H9 (cell line): ENCODE measurements around the gene DAGLB. TPM values are rescaled to one million over a fixed set of nuclear protein-coding genes. Genes with fewer than 3 reads are reported as not detected.

Experiments
- DNase-seq: peaks from one replicate; pipeline ENCODE4 v3.0.0-alpha.2; 2017
- H2AFZ ChIP-seq: one replicate; pipeline ENCODE4 v1.6.1; 2013; ENCODE audit warnings: mild to moderate bottlenecking, low read length, control low read depth, moderate library complexity
- H2AK5ac ChIP-seq: 2 replicates; pipeline ENCODE4 v1.6.1; 2013; ENCODE audit warnings: low read length, control low read depth, mixed read lengths; ENCODE audit not compliant: insufficient read length
- H2BK120ac ChIP-seq: one replicate; pipeline ENCODE4 v1.6.1; 2013; ENCODE audit warnings: low read depth, mild to moderate bottlenecking, low read length, control low read depth, inconsistent platforms; ENCODE audit not compliant: poor library complexity, severe bottlenecking
- H2BK12ac ChIP-seq: 2 replicates; pipeline ENCODE4 v1.6.1; 2013; ENCODE audit warnings: low read length, control low read depth, mixed read lengths, low read depth; ENCODE audit not compliant: insufficient read length
- H2BK15ac ChIP-seq: 2 replicates; pipeline ENCODE4 v1.6.1; 2013; ENCODE audit warnings: low read depth, low read length, control low read depth
- H2BK20ac ChIP-seq: one replicate; pipeline ENCODE4 v1.6.1; 2013; ENCODE audit warnings: low read depth, mild to moderate bottlenecking, low read length, control low read depth, inconsistent platforms; ENCODE audit not compliant: poor library complexity, severe bottlenecking
- H2BK5ac ChIP-seq: 2 replicates; pipeline ENCODE4 v1.6.1; 2013; ENCODE audit warnings: low read length, control low read depth, mixed read lengths; ENCODE audit not compliant: insufficient read length
- H3K14ac ChIP-seq: 2 replicates; pipeline ENCODE4 v1.6.1; 2013; ENCODE audit warnings: low read length, control low read depth; ENCODE audit not compliant: insufficient read depth
- H3K18ac ChIP-seq: 2 replicates; pipeline ENCODE4 v1.6.1; 2013; ENCODE audit warnings: low read depth, mild to moderate bottlenecking, mixed read lengths, low read length, control low read depth; ENCODE audit not compliant: insufficient read length
- H3K23ac ChIP-seq: 2 replicates; pipeline ENCODE4 v1.6.1; 2013; ENCODE audit warnings: low read length, control low read depth, mixed read lengths, low read depth; ENCODE audit not compliant: insufficient read length
- H3K23me2 ChIP-seq: 2 replicates; pipeline ENCODE4 v1.6.1; 2013; ENCODE audit warnings: low read depth, mild to moderate bottlenecking, mixed read lengths, low read length, control low read depth; ENCODE audit not compliant: insufficient read length, poor library complexity, severe bottlenecking
- H3K27ac ChIP-seq: 2 replicates; pipeline ENCODE4 v1.5.1; 2013; ENCODE audit warnings: low read length, control low read depth, mixed read lengths, low read depth; ENCODE audit not compliant: insufficient read length
- H3K27me3 ChIP-seq: 2 replicates; pipeline ENCODE4 v1.6.1; 2013; ENCODE audit warnings: low read length, control low read depth, inconsistent platforms; ENCODE audit not compliant: insufficient read depth
- H3K4ac ChIP-seq: 2 replicates; pipeline ENCODE4 v1.6.1; 2013; ENCODE audit warnings: low read depth, mild to moderate bottlenecking, control low read depth, inconsistent platforms, low read length, moderate library complexity
- H3K4me1 ChIP-seq: 2 replicates; pipeline ENCODE4 v1.6.1; 2013; ENCODE audit warnings: low read length, control low read depth, inconsistent platforms; ENCODE audit not compliant: insufficient read depth
- H3K4me2 ChIP-seq: 2 replicates; pipeline ENCODE4 v1.6.1; 2013; ENCODE audit warnings: low read length, control low read depth, mixed read lengths; ENCODE audit not compliant: insufficient read length, insufficient read depth
- H3K56ac ChIP-seq: 2 replicates; pipeline ENCODE4 v1.6.1; 2013; ENCODE audit warnings: low read depth, mild to moderate bottlenecking, mixed read lengths, low read length, control low read depth; ENCODE audit not compliant: insufficient read length
- H3K79me1 ChIP-seq: 2 replicates; pipeline ENCODE4 v1.6.1; 2013; ENCODE audit warnings: low read depth, mild to moderate bottlenecking, moderate library complexity, low read length, control low read depth, inconsistent platforms; ENCODE audit not compliant: insufficient read depth, poor library complexity, severe bottlenecking
- H3K79me2 ChIP-seq: 2 replicates; pipeline ENCODE4 v1.6.1; 2013; ENCODE audit warnings: low read length, control low read depth, inconsistent platforms; ENCODE audit not compliant: insufficient read depth
- H3K9ac ChIP-seq: 2 replicates; pipeline ENCODE4 v1.6.1; 2013; ENCODE audit warnings: low read length, control low read depth, mixed read lengths; ENCODE audit not compliant: insufficient read length; ENCODE audit errors: extremely low read depth
- H3K9me3 ChIP-seq: one replicate; pipeline ENCODE4 v1.6.1; 2013; ENCODE audit warnings: low read depth, low read length, inconsistent platforms; ENCODE audit not compliant: control insufficient read depth
- H3T11ph ChIP-seq: one replicate; pipeline ENCODE4 v1.6.1; 2013; ENCODE audit warnings: mild to moderate bottlenecking, low read length, control low read depth, inconsistent platforms
- H4K20me1 ChIP-seq: one replicate; pipeline ENCODE4 v1.6.1; 2013; ENCODE audit not compliant: control insufficient read depth, insufficient read length, insufficient read depth
- H4K5ac ChIP-seq: 2 replicates; pipeline ENCODE4 v1.6.1; 2013; ENCODE audit warnings: low read depth, mild to moderate bottlenecking, mixed read lengths, low read length, control low read depth; ENCODE audit not compliant: insufficient read length
- H4K8ac ChIP-seq: replicated peaks from 2 replicates; pipeline ENCODE4 v1.6.1; 2013; ENCODE audit warnings: low read length, control low read depth, mixed read lengths, low read depth; ENCODE audit not compliant: insufficient read length
- H4K91ac ChIP-seq: 2 replicates; pipeline ENCODE4 v1.6.1; 2013; ENCODE audit warnings: low read depth, mild to moderate bottlenecking, moderate library complexity, mixed read lengths, low read length, control low read depth; ENCODE audit not compliant: insufficient read length
- H3K27ac Mint-ChIP-seq, 3 experiments: 2 replicates in 2 of 3; 3 replicates in 1 of 3; pipeline ENCODE4 v1.8.0; 2020 to 2021; ENCODE audit warnings: mixed read lengths in 3 of 3, mild to moderate bottlenecking in 1 of 3, moderate library complexity in 1 of 3
- H3K27me3 Mint-ChIP-seq: 2 replicates; pipeline ENCODE4 v1.8.0; 2021; ENCODE audit warnings: low read depth, mild to moderate bottlenecking, moderate library complexity, mixed read lengths
- H3K36me3 Mint-ChIP-seq, 3 experiments: 2 replicates in 2 of 3; 3 replicates in 1 of 3; pipeline ENCODE4 v1.8.0; 2020 to 2021; ENCODE audit warnings: low read depth in 3 of 3, mixed read lengths in 3 of 3; ENCODE audit not compliant: insufficient read depth in 1 of 3
- H3K4me1 Mint-ChIP-seq, 2 experiments: 2 replicates each; pipeline ENCODE4 v1.8.0; 2020; ENCODE audit warnings: mixed read lengths in 2 of 2
- H3K4me3 Mint-ChIP-seq, 2 experiments: 2 replicates in 1 of 2; 3 replicates in 1 of 2; pipeline ENCODE4 v1.8.0; 2020 to 2021; ENCODE audit warnings: mild to moderate bottlenecking in 2 of 2, mixed read lengths in 2 of 2, moderate library complexity in 1 of 2
- H3K9me3 Mint-ChIP-seq, 2 experiments: 2 replicates in 1 of 2; 3 replicates in 1 of 2; pipeline ENCODE4 v1.8.0; 2020; ENCODE audit warnings: mild to moderate bottlenecking in 2 of 2, mixed read lengths in 2 of 2, moderate library complexity in 1 of 2
- WGBS: extraction: QIAGEN DNeasy Blood & Tissue Kit; methylation state at CpG from one replicate; pipeline ENCODE4 v1.1.7; 2013; ENCODE audit warnings: missing lambda C conversion rate, low lambda C conversion rate, mixed read lengths; ENCODE audit not compliant: insufficient read length; ENCODE audit errors: extremely low coverage; 5-methylcytosine and 5-hydroxymethylcytosine counted together
- total RNA-seq: library from RNA; stranded (reverse); gene quantifications from 2 replicates; pipeline ENCODE4 v1.2.1, GENCODE V29; 2021
- TF ChIP-seq, protein P1 (sequence below): fragments of 200-600 bp; sonication (generic); conservative IDR thresholded peaks from 3 replicates; pipeline ENCODE4 v1.8.0; 2021; ENCODE audit warnings: antibody characterized with exemption, mild to moderate bottlenecking

Gene DAGLB
- total RNA-seq, 1 experiment from 2014 or later, result 46.4 TPM

DNA sequence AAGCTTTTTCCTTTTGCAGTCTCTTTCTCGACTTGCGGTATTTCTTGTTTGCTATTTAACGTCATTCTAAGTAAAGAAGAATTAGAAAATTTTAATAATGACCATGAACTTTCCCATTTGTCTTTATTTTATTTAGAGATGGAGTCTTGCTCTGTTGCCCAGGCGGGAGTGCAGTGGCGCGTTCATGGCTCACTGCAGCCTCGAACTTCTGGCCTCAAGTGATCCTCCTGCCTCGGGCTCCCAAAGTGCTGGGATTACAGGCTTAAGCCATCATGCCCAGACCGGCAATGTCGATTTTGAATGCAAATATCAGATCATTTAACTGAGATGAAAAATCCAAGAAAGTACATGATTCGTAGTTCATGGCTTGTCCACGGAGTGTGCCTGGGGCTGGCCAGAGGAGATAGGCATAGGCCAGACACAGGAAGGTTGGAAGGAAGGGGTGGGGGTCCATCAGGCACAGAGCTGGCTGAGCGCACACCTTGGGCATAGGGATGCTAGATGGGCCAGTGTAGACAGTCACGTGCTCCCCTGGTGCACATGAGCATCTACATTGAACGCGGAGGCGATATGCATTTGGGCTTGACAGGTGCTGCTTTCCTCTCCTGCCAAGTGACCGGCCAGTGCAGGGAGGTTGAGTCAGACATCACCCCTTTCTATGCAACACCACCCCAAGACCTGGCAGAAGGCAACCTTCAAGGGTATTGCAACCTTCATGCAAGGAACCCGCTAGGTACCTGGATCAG lies 38.9 kb upstream of the DAGLB start:
- Histone ChIP-seq H3K18ac (no peak overlapping the region), H3K9me3 (no peaks in the 10 kb centered on the region), H2AK5ac (no peak overlapping the region), H3K23me2 (peaks cover 3% of the 10 kb centered on the region), H4K5ac (no peak overlapping the region), H3K79me1 (no peaks in the 10 kb centered on the region), H3K56ac (no peak overlapping the region), H3K4me1 (no peaks in the 10 kb centered on the region; the same call in 1 of the 2 replicates), H3K27ac (no peak overlapping the region), H4K20me1 (no peaks in the 10 kb centered on the region), H3K27me3 (no peaks in the 10 kb centered on the region), H4K91ac (no peak overlapping the region), H2BK5ac (no peak overlapping the region), H2BK15ac (no peak overlapping the region), H3K14ac (no peak overlapping the region), H3K9ac (no peak overlapping the region), H3K79me2 (peaks cover 4% of the 10 kb centered on the region; the same call in 1 of the 2 replicates), H2BK12ac (no peak overlapping the region), H4K8ac (no peak overlapping the region), H3T11ph (no peak overlapping the region), H2AFZ (no peak overlapping the region), H3K4me2 (no peak overlapping the region), H3K4ac (no peak overlapping the region), H2BK20ac (no peak overlapping the region), H3K23ac (no peak overlapping the region), H2BK120ac (no peak overlapping the region)
- Mint-ChIP-seq H3K4me1 (peaks cover 8 to 12% of the 10 kb centered on the region in 2 experiments), H3K4me3 (no peak overlapping the region), H3K9me3 (peaks cover 6 to 10% of the 10 kb centered on the region in 2 experiments), H3K36me3 (peaks cover 8 to 10% (median 9%) of the 10 kb centered on the region in 3 experiments; a peak in 6 of 7 replicates), H3K27me3 (peaks cover 25% of the 10 kb centered on the region), H3K27ac (no peak overlapping the region)
- WGBS, result no CpG with 5 or more reads among the region's 19 CpGs
- TF ChIP-seq, protein P1, sequence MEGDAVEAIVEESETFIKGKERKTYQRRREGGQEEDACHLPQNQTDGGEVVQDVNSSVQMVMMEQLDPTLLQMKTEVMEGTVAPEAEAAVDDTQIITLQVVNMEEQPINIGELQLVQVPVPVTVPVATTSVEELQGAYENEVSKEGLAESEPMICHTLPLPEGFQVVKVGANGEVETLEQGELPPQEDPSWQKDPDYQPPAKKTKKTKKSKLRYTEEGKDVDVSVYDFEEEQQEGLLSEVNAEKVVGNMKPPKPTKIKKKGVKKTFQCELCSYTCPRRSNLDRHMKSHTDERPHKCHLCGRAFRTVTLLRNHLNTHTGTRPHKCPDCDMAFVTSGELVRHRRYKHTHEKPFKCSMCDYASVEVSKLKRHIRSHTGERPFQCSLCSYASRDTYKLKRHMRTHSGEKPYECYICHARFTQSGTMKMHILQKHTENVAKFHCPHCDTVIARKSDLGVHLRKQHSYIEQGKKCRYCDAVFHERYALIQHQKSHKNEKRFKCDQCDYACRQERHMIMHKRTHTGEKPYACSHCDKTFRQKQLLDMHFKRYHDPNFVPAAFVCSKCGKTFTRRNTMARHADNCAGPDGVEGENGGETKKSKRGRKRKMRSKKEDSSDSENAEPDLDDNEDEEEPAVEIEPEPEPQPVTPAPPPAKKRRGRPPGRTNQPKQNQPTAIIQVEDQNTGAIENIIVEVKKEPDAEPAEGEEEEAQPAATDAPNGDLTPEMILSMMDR, result no peak
- DNase-seq, result no peak
